ENCODE measurements around the gene NAGLU. TPM values are rescaled to one million over a fixed set of nuclear protein-coding genes. Genes with fewer than 3 reads are reported as not detected.

Gene NAGLU
- 31.0 and 41.8 TPM in 2 replicates for total RNA-seq

DNA sequence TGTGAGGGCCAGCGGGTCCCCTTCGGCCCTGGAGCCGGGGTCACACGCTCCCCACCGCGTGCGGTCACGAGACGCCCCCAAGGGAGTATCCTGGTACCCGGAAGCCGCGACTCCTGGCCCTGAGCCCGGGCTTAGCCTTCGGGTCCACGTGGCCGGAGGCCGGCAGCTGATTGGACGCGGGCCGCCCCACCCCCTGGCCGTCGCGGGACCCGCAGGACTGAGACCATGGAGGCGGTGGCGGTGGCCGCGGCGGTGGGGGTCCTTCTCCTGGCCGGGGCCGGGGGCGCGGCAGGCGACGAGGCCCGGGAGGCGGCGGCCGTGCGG, at the start of gene NAGLU:
Gene NAGLU (plus strand): TSS at position 194 of the 324 bp plus-strand sequence. CDS start 32 bp downstream, at position 226.

GRCh38 chr17:42552736-42553135, 16.7 kb downstream of the NAGLU start, which contains the start of gene HSD17B1:
Gene HSD17B1 (plus strand): TSS chr17:42552923. CDS start chr17:42552934, 11 bp downstream.

GRCh38 chr17:42561897-42562387, 25.9 kb downstream of the NAGLU start, which contains the start of gene COASY:
Gene COASY (plus strand): TSS chr17:42562148. CDS start chr17:42562623, 475 bp downstream.

DNA sequence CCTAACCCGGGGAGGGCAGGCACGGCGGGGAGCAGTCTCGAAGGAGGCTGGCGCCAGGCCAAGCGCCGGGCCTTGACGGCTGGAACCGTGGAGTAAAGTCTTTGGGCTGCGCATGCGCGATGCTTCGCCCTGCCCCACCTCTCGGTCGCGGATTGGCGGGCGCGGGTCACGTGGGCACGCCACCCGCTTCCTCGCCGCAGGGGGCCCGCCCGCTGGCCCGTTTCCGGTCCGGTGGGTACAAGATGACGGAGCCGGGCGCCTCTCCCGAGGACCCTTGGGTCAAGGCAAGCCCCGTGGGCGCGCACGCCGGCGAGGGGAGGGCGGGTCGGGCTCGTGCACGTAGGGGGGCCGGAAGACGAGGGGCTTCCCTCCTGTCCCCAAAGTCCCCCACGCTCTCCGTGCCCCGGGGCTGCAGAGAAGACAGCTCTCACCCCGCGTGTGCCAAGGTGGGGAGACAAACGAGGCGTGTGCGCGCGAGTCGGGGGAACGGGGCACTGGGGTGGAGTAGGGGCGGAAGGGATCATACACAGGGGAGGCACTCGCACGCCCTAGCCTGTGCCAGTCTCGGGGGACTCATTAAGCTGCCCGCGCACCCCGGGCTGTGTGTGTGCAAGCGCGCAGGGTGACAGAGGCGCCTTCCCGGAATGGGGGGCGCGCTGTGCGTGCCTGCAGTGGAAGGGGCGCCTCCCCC, 31.0 kb downstream of the NAGLU start, which contains the start of gene MLX:
Gene MLX (plus strand): TSS at position 218 of the 691 bp plus-strand sequence. CDS start 25 bp downstream, at position 243.

GRCh38 chr17:42577532-42578281, 41.7 kb downstream of the NAGLU start, which contains the start of gene PSMC3IP:
Gene PSMC3IP (minus strand): TSS chr17:42577729. CDS start chr17:42577686, 43 bp downstream.

Small RNA genes lying within 50 kb of the gene (small RNA-seq; reads per million reads assigned to genes)
- not detected for gene MIR548AT

Other genes with a start within 250 kb of the NAGLU start
- gene STAT5A, start 247.7 kb upstream of the NAGLU start, total RNA-seq = 30.1 and 48.5 TPM in 2 replicates
- gene STAT3, start 147.8 kb upstream of the NAGLU start, total RNA-seq = 193 and 275 TPM in 2 replicates
- gene CAVIN1, start 113.0 kb upstream of the NAGLU start, total RNA-seq = 1,094 and 1,211 TPM in 2 replicates
- gene ATP6V0A1, start 77.4 kb upstream of the NAGLU start, total RNA-seq = 66.8 and 72.1 TPM in 2 replicates
- 0.39 and 0.86 TPM in 2 replicates for gene HSD17B1, start 16.7 kb downstream of the NAGLU start, total RNA-seq
- 12.3 and 13.6 TPM in 2 replicates for gene COASY, start 25.9 kb downstream of the NAGLU start, total RNA-seq
- gene MLX, start 30.9 kb downstream of the NAGLU start, total RNA-seq = 32.2 and 38.5 TPM in 2 replicates
- 3.0 and 4.1 TPM in 2 replicates for gene PSMC3IP, start 41.5 kb downstream of the NAGLU start, total RNA-seq
- 60.0 and 66.8 TPM in 2 replicates for gene RETREG3, start 73.1 kb downstream of the NAGLU start, total RNA-seq
- 17.1 and 18.1 TPM in 2 replicates for gene TUBG1, start 73.4 kb downstream of the NAGLU start, total RNA-seq
- 14.9 and 15.3 TPM in 2 replicates for gene TUBG2, start 123.0 kb downstream of the NAGLU start, total RNA-seq
- gene PLEKHH3, start 140.8 kb downstream of the NAGLU start, total RNA-seq = 8.0 and 8.2 TPM in 2 replicates
- 1.0 and 1.2 TPM in 2 replicates for gene CCR10, start 145.6 kb downstream of the NAGLU start, total RNA-seq
- gene CNTNAP1, start 146.3 kb downstream of the NAGLU start, total RNA-seq = 12.4 and 14.2 TPM in 2 replicates
- gene EZH1, start 208.8 kb downstream of the NAGLU start, total RNA-seq = 26.6 and 27.7 TPM in 2 replicates
- gene RAMP2, start 225.0 kb downstream of the NAGLU start, total RNA-seq = 0.22 TPM in 1 of 2 replicates, not detected in the other
- 51.0 and 57.1 TPM in 2 replicates for gene VPS25, start 237.2 kb downstream of the NAGLU start, total RNA-seq
- under 0.01 TPM in 1 of 2 replicates, not detected in the other for gene WNK4, start 244.4 kb downstream of the NAGLU start, total RNA-seq

All from articular chondrocyte of knee joint (primary cell).